ENCODE data around the gene KLHL41.
A peak's percentile ranks its signal among the peaks of the same experiment; 100 is the strongest.
"Not testable (repeated sequence)": the region's sequence is repeated elsewhere in the genome, so short reads cannot be mapped to it uniquely, and the experiment has no call there.

Gene KLHL41

DNA sequence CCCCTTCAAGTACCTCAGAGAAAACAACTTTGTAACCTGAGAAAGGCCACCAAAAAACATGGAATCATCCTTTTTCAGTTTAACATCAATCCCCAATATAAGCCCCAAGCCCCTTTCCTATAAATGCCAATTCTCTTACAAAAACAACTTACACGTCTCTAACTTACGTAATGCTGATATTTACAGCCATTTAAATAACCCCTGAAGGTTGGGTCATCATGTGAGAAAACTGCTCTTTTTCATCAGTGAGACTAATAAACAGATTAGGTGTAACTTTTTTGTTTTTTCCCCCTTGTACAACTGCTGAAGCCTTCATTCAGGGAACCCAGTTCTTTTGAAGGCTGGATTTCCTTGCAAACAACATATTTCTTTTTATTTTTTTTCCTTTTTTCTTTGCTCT, 60.4 kb downstream of the KLHL41 start:
- H3K9me3 ChIP-seq (ENCODE audit: control insufficient read depth, insufficient read depth, low read depth, low read length) = no peaks in the 10 kb centered on the region
- H3K36me3 ChIP-seq (ENCODE audit: control insufficient read depth in 2 of 2, insufficient read depth in 1 of 2, low read length in 2 of 2) = peaks cover 3 to 12% of the 10 kb centered on the region in 2 experiments; a peak in 2 of 3 replicates
- no peaks in the 10 kb centered on the region for H3K4me1 ChIP-seq (ENCODE audit: control insufficient read depth, insufficient read depth, low read length)
- ChIA-PET POLR2A (no interaction called here), CTCF (no interaction called here)
- no peak overlapping the region for H3K4me3 ChIP-seq (ENCODE audit: low read depth, low read length)
- no peak overlapping the region for H3K27ac ChIP-seq (ENCODE audit: extremely low read depth, low read depth, low read length)
- TF ChIP-seq ZNF776 (tag by site-specific recombination; IDR thresholded peaks at IDR 0.05; ENCODE audit: borderline replicate concordance) = no peak
- TF ChIP-seq, protein P1, sequence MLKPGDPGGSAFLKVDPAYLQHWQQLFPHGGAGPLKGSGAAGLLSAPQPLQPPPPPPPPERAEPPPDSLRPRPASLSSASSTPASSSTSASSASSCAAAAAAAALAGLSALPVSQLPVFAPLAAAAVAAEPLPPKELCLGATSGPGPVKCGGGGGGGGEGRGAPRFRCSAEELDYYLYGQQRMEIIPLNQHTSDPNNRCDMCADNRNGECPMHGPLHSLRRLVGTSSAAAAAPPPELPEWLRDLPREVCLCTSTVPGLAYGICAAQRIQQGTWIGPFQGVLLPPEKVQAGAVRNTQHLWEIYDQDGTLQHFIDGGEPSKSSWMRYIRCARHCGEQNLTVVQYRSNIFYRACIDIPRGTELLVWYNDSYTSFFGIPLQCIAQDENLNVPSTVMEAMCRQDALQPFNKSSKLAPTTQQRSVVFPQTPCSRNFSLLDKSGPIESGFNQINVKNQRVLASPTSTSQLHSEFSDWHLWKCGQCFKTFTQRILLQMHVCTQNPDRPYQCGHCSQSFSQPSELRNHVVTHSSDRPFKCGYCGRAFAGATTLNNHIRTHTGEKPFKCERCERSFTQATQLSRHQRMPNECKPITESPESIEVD (tag by site-specific recombination; IDR thresholded peaks at IDR 0.05) = peak; percentile 61; the same call in 1 of the 2 replicates
- TF ChIP-seq ZNF660 (tag by site-specific recombination; IDR thresholded peaks at IDR 0.05) = peak; percentile 99

DNA sequence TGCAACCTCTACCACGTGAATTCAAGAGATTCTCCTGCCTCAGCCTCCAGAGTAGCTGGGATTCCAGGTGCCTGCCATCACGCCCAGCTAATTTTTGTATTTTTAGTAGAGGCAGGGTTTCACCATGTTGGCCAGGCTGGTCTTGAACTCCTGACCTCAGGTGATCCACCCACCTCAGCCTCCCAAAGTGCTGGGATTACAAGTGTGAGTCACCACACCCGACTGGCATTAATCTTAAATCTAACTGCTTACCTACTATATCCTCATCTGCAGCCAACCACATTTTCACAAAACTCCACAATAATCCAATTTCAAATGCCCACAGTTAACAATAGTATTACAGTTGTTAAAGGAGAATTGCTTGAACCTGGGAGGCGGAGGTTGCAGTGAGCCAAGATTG, 61.2 kb downstream of the KLHL41 start:
- H3K36me3 ChIP-seq (ENCODE audit: control insufficient read depth in 2 of 2, insufficient read depth in 1 of 2, low read length in 2 of 2); H3K4me1 ChIP-seq (ENCODE audit: control insufficient read depth, insufficient read depth, low read length); CTCF ChIA-PET; POLR2A ChIA-PET; H3K9me3 ChIP-seq (ENCODE audit: control insufficient read depth, insufficient read depth, low read depth, low read length); H3K4me3 ChIP-seq (ENCODE audit: low read depth, low read length); H3K27ac ChIP-seq (ENCODE audit: extremely low read depth, low read depth, low read length): not testable (repeated sequence)

DNA sequence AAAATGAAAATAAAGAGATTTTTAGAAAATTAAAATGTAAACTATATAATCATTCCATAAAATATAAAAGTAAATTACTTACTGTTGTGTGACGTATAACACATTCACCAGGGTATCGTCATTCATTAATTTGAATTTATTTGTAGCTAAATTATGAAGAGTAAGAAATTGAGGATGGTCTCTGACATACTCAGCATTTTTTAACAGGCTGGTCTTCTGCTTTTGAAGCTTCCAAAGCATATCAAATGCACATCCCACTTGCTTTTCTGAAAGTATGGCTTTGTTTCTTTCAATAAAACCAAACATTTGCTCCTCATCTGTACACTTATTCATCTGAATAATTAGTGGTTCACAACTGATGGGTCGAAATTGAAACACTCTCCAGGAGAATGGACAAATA, 62.1 kb downstream of the KLHL41 start:
- H3K9me3 ChIP-seq (ENCODE audit: control insufficient read depth, insufficient read depth, low read depth, low read length) = no peaks in the 10 kb centered on the region
- no peak overlapping the region for H3K27ac ChIP-seq (ENCODE audit: extremely low read depth, low read depth, low read length)
- H3K4me1 ChIP-seq (ENCODE audit: control insufficient read depth, insufficient read depth, low read length) = no peaks in the 10 kb centered on the region
- CTCF ChIA-PET = interaction anchor here (0.5 to 1.5 kb wide), 4 partner anchors 9 to 230 kb away, joined by 3 to 6 read pairs (median 3); no protein-coding TSS in a partner anchor
- TF ChIP-seq, protein P2, sequence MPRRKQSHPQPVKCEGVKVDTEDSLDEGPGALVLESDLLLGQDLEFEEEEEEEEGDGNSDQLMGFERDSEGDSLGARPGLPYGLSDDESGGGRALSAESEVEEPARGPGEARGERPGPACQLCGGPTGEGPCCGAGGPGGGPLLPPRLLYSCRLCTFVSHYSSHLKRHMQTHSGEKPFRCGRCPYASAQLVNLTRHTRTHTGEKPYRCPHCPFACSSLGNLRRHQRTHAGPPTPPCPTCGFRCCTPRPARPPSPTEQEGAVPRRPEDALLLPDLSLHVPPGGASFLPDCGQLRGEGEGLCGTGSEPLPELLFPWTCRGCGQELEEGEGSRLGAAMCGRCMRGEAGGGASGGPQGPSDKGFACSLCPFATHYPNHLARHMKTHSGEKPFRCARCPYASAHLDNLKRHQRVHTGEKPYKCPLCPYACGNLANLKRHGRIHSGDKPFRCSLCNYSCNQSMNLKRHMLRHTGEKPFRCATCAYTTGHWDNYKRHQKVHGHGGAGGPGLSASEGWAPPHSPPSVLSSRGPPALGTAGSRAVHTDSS (tag by site-specific recombination; IDR thresholded peaks at IDR 0.05) = no peak
- TF ChIP-seq TRIM28 (IDR thresholded peaks at IDR 0.05; ENCODE audit: borderline replicate concordance, low read length) (no peak), KLF10 (tag by site-specific recombination; IDR thresholded peaks at IDR 0.05) (no peak), ZNF792 (tag by site-specific recombination; IDR thresholded peaks at IDR 0.05) (no peak), IKZF3 (tag by site-specific recombination; IDR thresholded peaks at IDR 0.05) (no peak), ZNF174 (tag by site-specific recombination; IDR thresholded peaks at IDR 0.05) (no peak), SCRT1 (tag by site-specific recombination; IDR thresholded peaks at IDR 0.05; ENCODE audit: borderline replicate concordance) (no peak), ZNF114 (tag by site-specific recombination; IDR thresholded peaks at IDR 0.05) (no peak), ZNF10 (tag by site-specific recombination; IDR thresholded peaks at IDR 0.05) (no peak), ZNF561 (tag by site-specific recombination; IDR thresholded peaks at IDR 0.05; ENCODE audit: borderline replicate concordance) (no peak), ZNF549 (tag by site-specific recombination; IDR thresholded peaks at IDR 0.05) (no peak), ZNF132 (tag by site-specific recombination; IDR thresholded peaks at IDR 0.05; ENCODE audit: borderline replicate concordance) (no peak), YY2 (tag by site-specific recombination; IDR thresholded peaks at IDR 0.05) (no peak), ZNF121 (tag by site-specific recombination; IDR thresholded peaks at IDR 0.05) (no peak), ZBTB8A (tag by site-specific recombination; IDR thresholded peaks at IDR 0.05) (no peak), ZIC2 (tag by site-specific recombination; IDR thresholded peaks at IDR 0.05) (no peak)
- TF ChIP-seq, protein P3, sequence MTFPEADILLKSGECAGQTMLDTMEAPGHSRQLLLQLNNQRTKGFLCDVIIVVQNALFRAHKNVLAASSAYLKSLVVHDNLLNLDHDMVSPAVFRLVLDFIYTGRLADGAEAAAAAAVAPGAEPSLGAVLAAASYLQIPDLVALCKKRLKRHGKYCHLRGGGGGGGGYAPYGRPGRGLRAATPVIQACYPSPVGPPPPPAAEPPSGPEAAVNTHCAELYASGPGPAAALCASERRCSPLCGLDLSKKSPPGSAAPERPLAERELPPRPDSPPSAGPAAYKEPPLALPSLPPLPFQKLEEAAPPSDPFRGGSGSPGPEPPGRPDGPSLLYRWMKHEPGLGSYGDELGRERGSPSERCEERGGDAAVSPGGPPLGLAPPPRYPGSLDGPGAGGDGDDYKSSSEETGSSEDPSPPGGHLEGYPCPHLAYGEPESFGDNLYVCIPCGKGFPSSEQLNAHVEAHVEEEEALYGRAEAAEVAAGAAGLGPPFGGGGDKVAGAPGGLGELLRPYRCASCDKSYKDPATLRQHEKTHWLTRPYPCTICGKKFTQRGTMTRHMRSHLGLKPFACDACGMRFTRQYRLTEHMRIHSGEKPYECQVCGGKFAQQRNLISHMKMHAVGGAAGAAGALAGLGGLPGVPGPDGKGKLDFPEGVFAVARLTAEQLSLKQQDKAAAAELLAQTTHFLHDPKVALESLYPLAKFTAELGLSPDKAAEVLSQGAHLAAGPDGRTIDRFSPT (tag by site-specific recombination; IDR thresholded peaks at IDR 0.05) = no peak
- TF ChIP-seq, protein P4, sequence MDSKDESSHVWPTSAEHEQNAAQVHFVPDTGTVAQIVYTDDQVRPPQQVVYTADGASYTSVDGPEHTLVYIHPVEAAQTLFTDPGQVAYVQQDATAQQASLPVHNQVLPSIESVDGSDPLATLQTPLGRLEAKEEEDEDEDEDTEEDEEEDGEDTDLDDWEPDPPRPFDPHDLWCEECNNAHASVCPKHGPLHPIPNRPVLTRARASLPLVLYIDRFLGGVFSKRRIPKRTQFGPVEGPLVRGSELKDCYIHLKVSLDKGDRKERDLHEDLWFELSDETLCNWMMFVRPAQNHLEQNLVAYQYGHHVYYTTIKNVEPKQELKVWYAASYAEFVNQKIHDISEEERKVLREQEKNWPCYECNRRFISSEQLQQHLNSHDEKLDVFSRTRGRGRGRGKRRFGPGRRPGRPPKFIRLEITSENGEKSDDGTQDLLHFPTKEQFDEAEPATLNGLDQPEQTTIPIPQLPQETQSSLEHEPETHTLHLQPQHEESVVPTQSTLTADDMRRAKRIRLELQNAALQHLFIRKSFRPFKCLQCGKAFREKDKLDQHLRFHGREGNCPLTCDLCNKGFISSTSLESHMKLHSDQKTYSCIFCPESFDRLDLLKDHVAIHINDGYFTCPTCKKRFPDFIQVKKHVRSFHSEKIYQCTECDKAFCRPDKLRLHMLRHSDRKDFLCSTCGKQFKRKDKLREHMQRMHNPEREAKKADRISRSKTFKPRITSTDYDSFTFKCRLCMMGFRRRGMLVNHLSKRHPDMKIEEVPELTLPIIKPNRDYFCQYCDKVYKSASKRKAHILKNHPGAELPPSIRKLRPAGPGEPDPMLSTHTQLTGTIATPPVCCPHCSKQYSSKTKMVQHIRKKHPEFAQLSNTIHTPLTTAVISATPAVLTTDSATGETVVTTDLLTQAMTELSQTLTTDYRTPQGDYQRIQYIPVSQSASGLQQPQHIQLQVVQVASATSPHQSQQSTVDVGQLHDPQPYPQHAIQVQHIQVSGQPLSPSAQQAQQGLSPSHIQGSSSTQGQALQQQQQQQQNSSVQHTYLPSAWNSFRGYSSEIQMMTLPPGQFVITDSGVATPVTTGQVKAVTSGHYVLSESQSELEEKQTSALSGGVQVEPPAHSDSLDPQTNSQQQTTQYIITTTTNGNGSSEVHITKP (tag by site-specific recombination; IDR thresholded peaks at IDR 0.05) = no peak
- POLR2A ChIA-PET = interaction anchor here (0.5 kb wide), 1 partner anchor 255 kb away, joined by 3 read pairs; no protein-coding TSS in a partner anchor
- H3K36me3 ChIP-seq (ENCODE audit: control insufficient read depth in 2 of 2, insufficient read depth in 1 of 2, low read length in 2 of 2) = peaks cover 0 to 9% of the 10 kb centered on the region in 2 experiments; a peak in 2 of 3 replicates
- H3K4me3 ChIP-seq (ENCODE audit: low read depth, low read length) = no peak overlapping the region
